ENCODE results near the gene PRDM16.

Gene PRDM16

GRCh38 chr1:3428899-3429298, 359.9 kb downstream of the PRDM16 start:
- no peak for DNase-seq

- no peak for DNase-seq
Measured at GRCh38 chr1:3429320-3429719, 360.3 kb downstream of the PRDM16 start.

GRCh38 chr1:3429766-3430165, 360.8 kb downstream of the PRDM16 start:
- DNase-seq = no peak

- DNase-seq = no peak
Measured at GRCh38 chr1:3430406-3430805, 361.4 kb downstream of the PRDM16 start.

- no peak for DNase-seq
Measured at GRCh38 chr1:3430820-3431219, 361.8 kb downstream of the PRDM16 start.

- no peak for DNase-seq
Measured at GRCh38 chr1:3431266-3431665, 362.3 kb downstream of the PRDM16 start.

GRCh38 chr1:3431686-3432085, 362.7 kb downstream of the PRDM16 start:
- no peak for DNase-seq

GRCh38 chr1:3432306-3432705, 363.3 kb downstream of the PRDM16 start:
- no peak for DNase-seq

GRCh38 chr1:3433076-3433475, 364.1 kb downstream of the PRDM16 start:
- DNase-seq = no peak

GRCh38 chr1:3433596-3434320, 364.8 kb downstream of the PRDM16 start:
- DNase-seq = no peak

GRCh38 chr1:3434406-3435110, 365.6 kb downstream of the PRDM16 start:
- no peak for DNase-seq

- DNase-seq = no peak
Measured at GRCh38 chr1:3435666-3436065, 366.7 kb downstream of the PRDM16 start.

- no peak for DNase-seq
Measured at GRCh38 chr1:3436451-3436850, 367.4 kb downstream of the PRDM16 start.

- no peak for DNase-seq
Measured at GRCh38 chr1:3436901-3437300, 367.9 kb downstream of the PRDM16 start.

- no peak for DNase-seq
Measured at GRCh38 chr1:3438661-3439180, 369.7 kb downstream of the PRDM16 start.

GRCh38 chr1:3439346-3440299, 370.6 kb downstream of the PRDM16 start:
- no peak for DNase-seq

GRCh38 chr1:3440300-3440681, 371.3 kb downstream of the PRDM16 start:
- DNase-seq = no peak

GRCh38 chr1:3440711-3441409, 371.9 kb downstream of the PRDM16 start:
- no peak for DNase-seq

GRCh38 chr1:3441410-3441847, 372.4 kb downstream of the PRDM16 start:
- no peak for DNase-seq

GRCh38 chr1:3441880-3442279, 372.9 kb downstream of the PRDM16 start:
- DNase-seq = no peak

- no peak for DNase-seq
Measured at GRCh38 chr1:3442331-3442730, 373.3 kb downstream of the PRDM16 start.

GRCh38 chr1:3442901-3443300, 373.9 kb downstream of the PRDM16 start:
- DNase-seq = no peak

Measured in activated T-cell treated with anti-CD3 and anti-CD28 coated beads, Interleukin-2, amount 50 U/mL, for 48 hours (primary cell).